ENCODE data around the gene ZNF410. TPM values are rescaled to one million over a fixed set of nuclear protein-coding genes. Genes with fewer than 3 reads are reported as not detected.

The ZNF410 gene
- total RNA-seq, 1 experiment from 2014 or later: 37.6 TPM

- Histone ChIP-seq H3K9ac (ENCODE audit: low read length) (no peak overlapping the region), H4K20me1 (ENCODE audit: insufficient read depth) (no peaks in the 10 kb centered on the region), H3K4me3 (replicated peaks in 1 of 2; ENCODE audit: low read depth in 1 of 2, low read length in 2 of 2) (no peak overlapping the region), H3K27ac (ENCODE audit: low read depth, low read length) (no peak overlapping the region), H3K9me3 (ENCODE audit: control insufficient read depth in 1 of 2, insufficient read depth in 1 of 2, low read depth in 1 of 2, low read length in 2 of 2) (no peaks in the 10 kb centered on the region; a peak in 1 of 4 replicates), H3K9me2 (ENCODE audit: insufficient read depth) (no peaks in the 10 kb centered on the region), H3K79me2 (ENCODE audit: insufficient read depth, low read length) (peaks cover 36% of the 10 kb centered on the region), H2AFZ (ENCODE audit: low read depth, low read length, poor library complexity, severe bottlenecking) (no peak overlapping the region), H3K36me3 (ENCODE audit: control insufficient read depth in 1 of 2, insufficient read depth in 2 of 2, low read length in 2 of 2) (peaks cover 29 to 40% of the 10 kb centered on the region in 2 experiments), H3K4me2 (ENCODE audit: low read length) (no peak overlapping the region), H3K27me3 (ENCODE audit: insufficient read depth, low read length) (no peaks in the 10 kb centered on the region), H3K4me1 (ENCODE audit: control insufficient read depth in 1 of 2, insufficient read depth in 2 of 2, low read length in 2 of 2) (peaks cover 6 to 19% of the 10 kb centered on the region in 2 experiments)
- no peak for ATAC-seq
- TF ChIP-seq EGR1 (IDR thresholded peaks at IDR 0.05; ENCODE audit: low read depth) (no peak), ELF1 (IDR thresholded peaks at IDR 0.05; ENCODE audit: borderline replicate concordance, low read depth) (no peak), REST (IDR thresholded peaks at IDR 0.05; ENCODE audit: low read depth) (no peak), MAX (IDR thresholded peaks at IDR 0.05) (no peak), TCF7L2 (IDR thresholded peaks at IDR 0.05; ENCODE audit: borderline replicate concordance, extremely low read depth, insufficient read depth, insufficient read length) (no peak), ZFX (IDR thresholded peaks at IDR 0.05) (no peak), YY1 (IDR thresholded peaks at IDR 0.05; ENCODE audit: extremely low read depth, insufficient replicate concordance, low read depth, low read length) (no peak), SRF (IDR thresholded peaks at IDR 0.05; ENCODE audit: low read depth) (no peak), CEBPB (IDR thresholded peaks at IDR 0.05; ENCODE audit: low read depth) (no peak), ZBTB33 (IDR thresholded peaks at IDR 0.05; ENCODE audit: extremely low read depth, insufficient replicate concordance, low read length) (no peak), SP1 (IDR thresholded peaks at IDR 0.05; ENCODE audit: low read depth) (no peak), ATF3 (IDR thresholded peaks at IDR 0.05) (no peak), EZH2 (IDR thresholded peaks at IDR 0.05) (no peak), POLR2AphosphoS5 (IDR thresholded peaks at IDR 0.05; ENCODE audit: low read depth, low read length) (no peak), CTCF (IDR thresholded peaks at IDR 0.05 in 2 of 3, conservative IDR thresholded peaks at IDR 0.05 in 1 of 3; ENCODE audit: borderline replicate concordance in 1 of 3, insufficient read depth in 1 of 3, low read depth in 2 of 3, low read length in 2 of 3) (no peak)
- POLR2A ChIA-PET: no interaction called here
- no TSS peak for BruUV-seq (replicated peaks)
- CTCF ChIA-PET: no interaction called here
- intact Hi-C loops (cut with micrococcal nuclease): no loop called here
- RAD21 ChIA-PET (ENCODE audit: low non-redundant PET in 1 of 2, low total read pairs in 2 of 2, uncharacterized antibody in 2 of 2, unreplicated experiment in 2 of 2): no interaction called here
- DNase-seq (ENCODE audit: low read depth, low spot score): no peak
These were observed 26.6 kb downstream of the ZNF410 start for GRCh38 chr14:73913256-73913655.

Data from HCT116 (cell line).